Thoracic aorta (tissue), 2 donors: Measurements from ENCODE around the gene NDC1. TPM values are rescaled to one million over a fixed set of nuclear protein-coding genes. Genes with fewer than 3 reads are reported as not detected.

Source experiments
- ATAC-seq: fragments of 150-250 bp; one replicate; pipeline ENCODE4 v1.8.0; 2017; ENCODE audit warnings: low read depth; ENCODE audit not compliant: insufficient number of reproducible peaks, low FRiP score
- DNase-seq: peaks from one replicate; pipeline ENCODE4 v3.0.0-alpha.2; 2020; ENCODE audit warnings: low spot score
- H3K27ac ChIP-seq, 2 donors: fragments of 200-600 bp; sonication (generic); 1 replicate in 1 of 2; 2 replicates in 1 of 2; pipeline ENCODE4 v1.5.1; 2016; ENCODE audit warnings: mild to moderate bottlenecking in 2 of 2, moderate library complexity in 2 of 2
- H3K27me3 ChIP-seq: fragments of 200-600 bp; sonication (generic); replicated peaks from 2 replicates; pipeline ENCODE4 v1.6.0; 2016; ENCODE audit warnings: mild to moderate bottlenecking; ENCODE audit not compliant: insufficient read depth
- H3K36me3 ChIP-seq: fragments of 200-600 bp; sonication (generic); one replicate; pipeline ENCODE4 v1.5.1; 2016
- H3K4me1 ChIP-seq, 2 donors: fragments of 200-600 bp; sonication (generic); 1 replicate in 1 of 2; 2 replicates in 1 of 2; pipeline versions ENCODE4 v1.5.1 to v1.6.0; 2016; ENCODE audit warnings: low read depth in 2 of 2, mild to moderate bottlenecking in 1 of 2; ENCODE audit not compliant: control insufficient read depth in 1 of 2
- H3K4me3 ChIP-seq: fragments of 200-600 bp; sonication (generic); 2 replicates; pipeline ENCODE4 v1.5.1; 2016; ENCODE audit warnings: mild to moderate bottlenecking
- H3K9me3 ChIP-seq: fragments of 200-600 bp; sonication (generic); 2 replicates; pipeline ENCODE4 v1.5.1; 2016
- total RNA-seq, 2 donors: library from RNA; depleted of rRNA; stranded (reverse); fragments of >200 nt; gene quantifications; one replicate each; pipeline versions ENCODE4 v1.1.0 to v1.2.3, GENCODE V29; 2016
- TF ChIP-seq, protein P1 (sequence below): fragments of 200-600 bp; sonication (generic); IDR thresholded peaks from one replicate; pipeline ENCODE4 v1.5.1; 2019; ENCODE audit warnings: antibody characterized with exemption

NDC1 gene
- total RNA-seq, 2 donors from 2014 or later: 4.2 to 14.6 TPM

DNA sequence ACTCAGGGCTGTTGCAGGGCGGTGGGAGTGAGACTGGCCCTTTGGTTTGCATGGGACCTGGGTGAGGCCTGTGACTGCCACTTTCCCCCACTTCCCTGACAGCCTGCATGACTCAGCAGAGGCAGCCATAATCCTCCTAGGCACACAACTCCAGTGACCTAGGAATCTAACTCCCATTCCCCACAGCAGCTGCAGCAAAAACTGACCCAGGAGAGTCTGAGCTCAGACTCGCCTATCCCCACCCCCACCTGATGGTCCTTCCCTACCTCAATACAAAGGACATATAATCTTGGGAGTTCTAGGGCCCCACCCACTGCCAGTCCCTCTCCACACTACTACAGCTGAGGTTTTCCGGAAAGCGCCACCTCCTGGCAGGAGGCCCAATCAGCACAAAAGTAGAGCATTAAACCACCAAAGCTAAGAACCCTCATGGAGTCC lies 26.7 kb downstream of the NDC1 start:
- no peaks in the 10 kb centered on the region for H3K4me1 ChIP-seq
- DNase-seq: no peak

DNA sequence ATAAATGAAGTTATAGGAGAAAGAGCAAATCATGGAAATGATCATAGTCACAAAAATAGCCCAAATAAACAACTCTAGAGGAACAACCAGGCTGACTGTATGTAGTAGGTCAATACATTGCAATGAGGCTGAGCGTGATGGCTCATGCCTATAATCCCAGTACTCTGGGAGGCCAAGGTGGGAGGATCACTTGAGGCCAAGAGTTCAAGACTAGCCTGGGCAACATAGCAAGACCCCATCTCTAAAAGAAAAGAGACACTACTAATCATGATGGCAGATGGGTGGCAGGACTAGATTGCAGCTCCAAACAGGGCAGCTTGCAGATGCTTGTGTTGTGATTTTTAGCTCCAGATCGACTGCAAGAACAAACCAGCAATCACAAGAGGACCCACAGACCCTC lies 27.6 kb downstream of the NDC1 start:
- Histone ChIP-seq H3K9me3 (no peaks in the 10 kb centered on the region), H3K4me3 (no peak overlapping the region), H3K4me1 (no peaks in the 10 kb centered on the region), H3K27me3 (no peaks in the 10 kb centered on the region), H3K27ac (no peak overlapping the region), H3K36me3 (no peaks in the 10 kb centered on the region)
- ATAC-seq (no peak), DNase-seq (no peak)
- TF ChIP-seq, protein P1, sequence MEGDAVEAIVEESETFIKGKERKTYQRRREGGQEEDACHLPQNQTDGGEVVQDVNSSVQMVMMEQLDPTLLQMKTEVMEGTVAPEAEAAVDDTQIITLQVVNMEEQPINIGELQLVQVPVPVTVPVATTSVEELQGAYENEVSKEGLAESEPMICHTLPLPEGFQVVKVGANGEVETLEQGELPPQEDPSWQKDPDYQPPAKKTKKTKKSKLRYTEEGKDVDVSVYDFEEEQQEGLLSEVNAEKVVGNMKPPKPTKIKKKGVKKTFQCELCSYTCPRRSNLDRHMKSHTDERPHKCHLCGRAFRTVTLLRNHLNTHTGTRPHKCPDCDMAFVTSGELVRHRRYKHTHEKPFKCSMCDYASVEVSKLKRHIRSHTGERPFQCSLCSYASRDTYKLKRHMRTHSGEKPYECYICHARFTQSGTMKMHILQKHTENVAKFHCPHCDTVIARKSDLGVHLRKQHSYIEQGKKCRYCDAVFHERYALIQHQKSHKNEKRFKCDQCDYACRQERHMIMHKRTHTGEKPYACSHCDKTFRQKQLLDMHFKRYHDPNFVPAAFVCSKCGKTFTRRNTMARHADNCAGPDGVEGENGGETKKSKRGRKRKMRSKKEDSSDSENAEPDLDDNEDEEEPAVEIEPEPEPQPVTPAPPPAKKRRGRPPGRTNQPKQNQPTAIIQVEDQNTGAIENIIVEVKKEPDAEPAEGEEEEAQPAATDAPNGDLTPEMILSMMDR: no peak

More for the DNA sequence above, 26.7 kb downstream of the NDC1 start:
- H3K27me3 ChIP-seq: no peaks in the 10 kb centered on the region
- H3K27ac ChIP-seq: no peak overlapping the region
- no peaks in the 10 kb centered on the region for H3K9me3 ChIP-seq
- no peak for ATAC-seq
- H3K4me3 ChIP-seq: no peak overlapping the region
- H3K36me3 ChIP-seq: no peaks in the 10 kb centered on the region
- TF ChIP-seq, protein P1: no peak

DNA sequence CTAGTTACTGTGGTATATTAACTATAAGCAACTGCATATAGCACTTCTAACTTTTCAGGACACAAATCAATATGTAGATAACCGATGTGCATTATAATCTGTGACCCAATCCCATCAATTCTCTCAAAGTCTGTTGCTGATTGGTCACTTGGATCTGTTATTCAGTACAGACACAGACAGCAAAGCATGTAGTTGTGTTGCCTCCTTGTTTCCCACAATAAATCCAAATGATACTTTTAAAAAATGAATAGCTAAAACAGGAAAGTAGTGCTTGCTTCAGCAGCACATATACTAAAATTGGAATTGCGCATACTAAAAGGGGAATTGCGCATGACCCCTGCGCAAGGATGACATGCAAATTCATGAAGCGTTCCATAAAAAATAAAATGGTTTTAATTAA lies 28.1 kb downstream of the NDC1 start:
- H3K4me3 ChIP-seq: no peak overlapping the region
- H3K27ac ChIP-seq: no peak overlapping the region
- H3K36me3 ChIP-seq: no peaks in the 10 kb centered on the region
- TF ChIP-seq, protein P1: no peak
- no peak for DNase-seq
- no peak for ATAC-seq
- H3K9me3 ChIP-seq: no peaks in the 10 kb centered on the region
- no peaks in the 10 kb centered on the region for H3K27me3 ChIP-seq
- no peaks in the 10 kb centered on the region for H3K4me1 ChIP-seq

DNA sequence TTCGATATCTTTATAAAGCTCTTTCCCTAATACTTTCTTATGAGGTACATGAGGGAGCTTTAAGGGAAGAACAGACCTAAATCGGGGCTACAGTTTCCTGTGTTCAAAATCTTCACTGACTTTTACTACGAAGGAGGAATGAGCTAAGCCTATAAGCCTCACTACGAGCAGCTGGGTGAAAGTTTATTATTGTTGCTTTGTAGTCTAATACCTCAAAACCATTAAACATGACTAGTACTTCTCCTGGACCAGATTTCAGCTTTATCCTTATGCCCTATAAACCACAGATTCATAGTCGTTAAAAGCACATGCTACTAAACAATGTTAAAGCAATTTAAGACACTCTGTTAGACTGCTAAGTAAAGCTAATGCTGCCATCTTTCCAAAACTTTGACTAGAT lies 30.2 kb downstream of the NDC1 start:
- TF ChIP-seq, protein P1: no peak
- Histone ChIP-seq H3K9me3 (no peaks in the 10 kb centered on the region), H3K4me3 (no peak overlapping the region), H3K27me3 (no peaks in the 10 kb centered on the region), H3K36me3 (no peaks in the 10 kb centered on the region), H3K27ac (no peak overlapping the region), H3K4me1 (no peaks in the 10 kb centered on the region)
- DNase-seq: no peak
- no peak for ATAC-seq

DNA sequence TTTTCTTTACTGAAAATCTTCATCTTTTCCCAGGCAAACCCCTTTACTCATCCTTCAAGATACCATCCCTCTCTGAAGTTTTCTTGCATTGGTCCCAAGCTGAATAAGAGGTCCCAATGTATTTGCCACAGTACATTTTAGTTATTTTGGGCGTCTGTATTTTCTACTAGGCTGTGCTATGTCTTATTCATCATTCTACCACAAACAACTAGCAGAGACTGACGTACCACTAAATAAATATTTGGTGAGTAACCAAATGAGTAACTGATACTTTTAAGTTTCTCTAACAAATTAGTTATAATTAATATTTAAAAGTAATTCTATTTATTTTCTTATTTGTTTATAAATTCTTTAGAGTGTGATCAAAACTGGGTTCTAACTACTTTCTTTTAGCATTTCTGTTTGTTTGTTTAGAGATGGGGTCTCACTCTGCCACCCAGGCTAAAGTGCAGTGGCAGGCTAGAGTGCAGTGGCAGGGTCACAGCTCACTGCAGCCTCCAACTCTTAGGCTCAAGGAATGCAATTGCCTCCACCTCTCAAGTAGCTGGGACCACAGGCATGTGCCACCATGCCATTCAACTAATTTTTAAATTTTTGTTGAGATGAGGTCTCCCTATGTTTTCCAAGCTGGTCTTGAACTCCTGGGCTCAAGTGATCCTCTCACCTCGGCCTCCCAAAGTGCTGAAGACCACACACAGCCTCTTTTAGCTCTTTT lies 33.1 kb downstream of the NDC1 start:
- H3K27me3 ChIP-seq: no peaks in the 10 kb centered on the region
- H3K4me3 ChIP-seq: no peak overlapping the region
- no peak for DNase-seq
- TF ChIP-seq, protein P1: no peak
- ATAC-seq: no peak
- no peaks in the 10 kb centered on the region for H3K4me1 ChIP-seq
- H3K27ac ChIP-seq: no peak overlapping the region
- H3K9me3 ChIP-seq: no peaks in the 10 kb centered on the region
- H3K36me3 ChIP-seq: peaks cover 5% of the 10 kb centered on the region
